Gastroesophageal sphincter (tissue), 4 donors: ENCODE results near the gene FOXN3. TPM values are rescaled to one million over a fixed set of nuclear protein-coding genes. Genes with fewer than 3 reads are reported as not detected.

Source experiments
- ATAC-seq: fragments of 150-250 bp; one replicate; pipeline ENCODE4 v1.9.1; 2016; ENCODE audit warnings: mild to moderate bottlenecking, moderate library complexity
- H3K27ac ChIP-seq, 4 donors: fragments of 200-600 bp; sonication (generic) in 3 of 4; 1 replicate in 3 of 4; 2 replicates in 1 of 4; pipeline ENCODE4 v1.5.1; 2016 to 2019
- H3K27me3 ChIP-seq: fragments of 200-600 bp; sonication (generic); one replicate; pipeline ENCODE4 v1.5.1; 2019
- H3K36me3 ChIP-seq, 2 donors: fragments of 200-600 bp; sonication (generic); one replicate each; pipeline ENCODE4 v1.5.1; 2019; ENCODE audit warnings: control low read depth in 1 of 2
- H3K4me1 ChIP-seq, 3 donors: fragments of 200-600 bp; sonication (generic); 1 replicate in 2 of 3; 2 replicates in 1 of 3; pipeline ENCODE4 v1.5.1; 2016 to 2019; ENCODE audit warnings: control low read depth in 2 of 3
- H3K4me3 ChIP-seq, 2 donors: fragments of 200-600 bp; sonication (generic); one replicate each; pipeline ENCODE4 v1.5.1; 2019; ENCODE audit warnings: mild to moderate bottlenecking in 1 of 2, moderate library complexity in 1 of 2
- H3K9me3 ChIP-seq, 3 donors: fragments of 200-600 bp; sonication (generic); one replicate each; pipeline ENCODE4 v1.5.1; 2017 to 2019; ENCODE audit warnings: control low read depth in 2 of 3
- EP300 ChIP-seq: sonication (generic); formaldehyde crosslinking; IDR thresholded peaks from one replicate; pipeline ENCODE4 v1.6.1; 2017; ENCODE audit warnings: antibody characterized with exemption, mild to moderate bottlenecking
- POLR2A ChIP-seq, 2 donors: fragments of 450-650 bp; IDR thresholded peaks; one replicate each; pipeline ENCODE4 v1.6.1; 2017; ENCODE audit warnings: antibody characterized with exemption in 2 of 2, mild to moderate bottlenecking in 2 of 2, moderate library complexity in 1 of 2
- POLR2AphosphoS5 ChIP-seq: sonication (generic); formaldehyde crosslinking; IDR thresholded peaks from one replicate; pipeline ENCODE4 v1.6.1; 2017; ENCODE audit warnings: antibody characterized with exemption
- WGBS, 2 donors: methylation state at CpG; one replicate each; pipeline ENCODE4 v1.1.5; 2018; ENCODE audit warnings: low coverage in 1 of 2; 5-methylcytosine and 5-hydroxymethylcytosine counted together
- total RNA-seq, 4 donors: library from RNA; depleted of rRNA; stranded (reverse); fragments of >200 nt; gene quantifications; one replicate each; pipeline ENCODE4 v1.1.0, GENCODE V29; 2016
- TF ChIP-seq, protein P1 (sequence below), 4 experiments: fragments of 200-600 bp in 2 of 4; fragments of 450-650 bp in 2 of 4; sonication (generic) in 1 of 4; IDR thresholded peaks; one replicate each; pipeline ENCODE4 v1.5.1; 2017 to 2019; ENCODE audit warnings: antibody characterized with exemption in 4 of 4, mild to moderate bottlenecking in 2 of 4, moderate library complexity in 2 of 4

Gene FOXN3
- total RNA-seq, 4 donors from 2014 or later = 116 to 172 (median 136) TPM

DNA sequence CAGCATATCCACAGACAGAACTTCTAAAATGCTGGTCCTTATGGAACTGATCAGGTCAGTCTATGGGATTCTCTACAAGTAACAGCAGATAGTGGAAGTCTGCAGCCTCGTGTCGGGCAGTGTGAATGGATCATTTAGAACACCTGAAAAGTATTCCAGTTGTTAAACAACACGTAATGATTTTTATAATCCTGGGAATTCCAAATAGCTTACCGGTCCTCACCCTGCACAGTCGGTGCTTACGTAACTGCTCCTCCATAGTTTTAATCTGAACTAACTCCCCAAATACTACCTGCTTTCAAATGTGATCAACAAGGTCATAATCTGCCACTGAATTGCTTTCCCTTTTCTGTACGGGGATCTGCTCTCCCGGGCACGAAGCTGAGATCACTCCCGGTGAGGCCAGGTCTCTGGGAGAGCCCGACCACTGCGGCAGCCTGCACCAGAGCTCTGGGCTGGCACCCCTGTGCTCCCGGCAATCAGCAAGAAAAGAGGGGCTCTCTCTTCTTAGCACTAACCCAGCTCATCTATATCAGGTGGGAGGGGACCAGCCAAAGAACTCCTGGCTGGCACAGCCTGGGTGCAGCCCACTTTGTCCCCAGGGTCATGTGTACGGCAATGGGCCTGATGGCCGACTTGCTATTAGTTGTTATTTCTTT, 157.0 kb downstream of the FOXN3 start:
- H3K27me3 ChIP-seq = no peaks in the 10 kb centered on the region
- 46 to 63% methylated on average over 6 to 8 of the region's 15 CpGs for WGBS, 2 donors
- ATAC-seq = no peak
- H3K4me3 ChIP-seq = no peak overlapping the region
- peaks cover 0 to 56% (median 0%) of the 10 kb centered on the region in 3 donors for H3K4me1 ChIP-seq
- H3K36me3 ChIP-seq = peaks cover 0 to 5% of the 10 kb centered on the region in 2 donors
- H3K27ac ChIP-seq = no peak overlapping the region
- no peaks in the 10 kb centered on the region for H3K9me3 ChIP-seq
- TF ChIP-seq, protein P1, sequence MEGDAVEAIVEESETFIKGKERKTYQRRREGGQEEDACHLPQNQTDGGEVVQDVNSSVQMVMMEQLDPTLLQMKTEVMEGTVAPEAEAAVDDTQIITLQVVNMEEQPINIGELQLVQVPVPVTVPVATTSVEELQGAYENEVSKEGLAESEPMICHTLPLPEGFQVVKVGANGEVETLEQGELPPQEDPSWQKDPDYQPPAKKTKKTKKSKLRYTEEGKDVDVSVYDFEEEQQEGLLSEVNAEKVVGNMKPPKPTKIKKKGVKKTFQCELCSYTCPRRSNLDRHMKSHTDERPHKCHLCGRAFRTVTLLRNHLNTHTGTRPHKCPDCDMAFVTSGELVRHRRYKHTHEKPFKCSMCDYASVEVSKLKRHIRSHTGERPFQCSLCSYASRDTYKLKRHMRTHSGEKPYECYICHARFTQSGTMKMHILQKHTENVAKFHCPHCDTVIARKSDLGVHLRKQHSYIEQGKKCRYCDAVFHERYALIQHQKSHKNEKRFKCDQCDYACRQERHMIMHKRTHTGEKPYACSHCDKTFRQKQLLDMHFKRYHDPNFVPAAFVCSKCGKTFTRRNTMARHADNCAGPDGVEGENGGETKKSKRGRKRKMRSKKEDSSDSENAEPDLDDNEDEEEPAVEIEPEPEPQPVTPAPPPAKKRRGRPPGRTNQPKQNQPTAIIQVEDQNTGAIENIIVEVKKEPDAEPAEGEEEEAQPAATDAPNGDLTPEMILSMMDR (IDR thresholded peaks at IDR 0.05) = no peak
- TF ChIP-seq EP300 (no peak), POLR2A (IDR thresholded peaks at IDR 0.05) (no peak), POLR2AphosphoS5 (no peak)

DNA sequence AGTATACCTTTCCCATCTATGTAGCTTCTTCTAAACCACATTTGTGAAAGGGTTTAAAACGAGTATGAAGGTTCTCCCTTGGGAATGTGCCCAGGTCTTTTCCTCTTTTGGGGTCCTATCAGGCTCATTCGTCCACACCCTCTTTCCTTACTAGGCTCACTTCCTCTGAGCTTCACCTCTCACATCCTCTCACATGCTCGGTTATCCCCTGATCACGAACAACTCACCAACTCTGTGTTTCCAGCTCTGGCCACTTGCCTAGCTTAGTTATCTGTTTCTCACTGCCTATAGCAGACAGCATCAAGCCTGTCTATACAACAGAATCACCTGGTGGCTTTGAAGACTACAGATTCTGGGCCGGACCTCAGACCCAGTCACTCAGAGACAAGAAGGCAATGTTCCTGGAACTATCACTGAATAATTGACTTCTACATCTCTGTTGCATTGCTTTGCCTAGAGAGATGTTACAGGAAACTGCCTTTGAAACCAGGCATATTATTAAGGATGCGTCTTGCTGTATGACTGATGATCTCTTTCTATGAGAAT, 158.2 kb downstream of the FOXN3 start:
- peaks cover 0 to 5% of the 10 kb centered on the region in 2 donors for H3K36me3 ChIP-seq
- H3K9me3 ChIP-seq = no peaks in the 10 kb centered on the region
- H3K27me3 ChIP-seq = no peaks in the 10 kb centered on the region
- TF ChIP-seq, protein P1 (IDR thresholded peaks at IDR 0.05) = no peak
- TF ChIP-seq EP300 (no peak), POLR2AphosphoS5 (no peak), POLR2A (IDR thresholded peaks at IDR 0.05) (no peak)
- no peak overlapping the region for H3K4me3 ChIP-seq
- WGBS, 2 donors = 79 to 83% methylated on average over 3 to 6 of the region's 6 CpGs
- peaks cover 0 to 57% (median 8%) of the 10 kb centered on the region in 3 donors for H3K4me1 ChIP-seq
- no peak for ATAC-seq
- no peak overlapping the region for H3K27ac ChIP-seq

DNA sequence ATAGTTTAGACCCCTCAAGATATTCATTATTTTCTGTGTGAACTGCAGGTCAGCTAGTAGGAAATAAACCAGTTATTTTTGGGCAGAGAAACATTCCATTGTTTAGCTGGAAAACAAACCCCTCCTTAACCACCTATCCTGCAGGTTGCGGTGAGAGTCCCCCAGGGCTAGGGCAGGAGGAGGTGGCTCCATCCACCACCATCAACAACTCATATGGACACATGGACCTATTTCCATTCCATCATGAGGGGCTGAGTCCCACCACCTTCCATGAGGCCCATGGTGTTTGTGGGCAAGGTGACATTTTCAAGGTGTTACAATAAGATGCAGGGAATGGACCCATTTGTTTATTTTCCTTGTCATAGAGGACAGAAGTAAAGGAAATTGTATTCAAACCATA, 160.1 kb downstream of the FOXN3 start:
- no peaks in the 10 kb centered on the region for H3K9me3 ChIP-seq
- peaks cover 0 to 53% (median 8%) of the 10 kb centered on the region in 3 donors for H3K4me1 ChIP-seq
- H3K36me3 ChIP-seq = peaks cover 0 to 5% of the 10 kb centered on the region in 2 donors
- TF ChIP-seq POLR2AphosphoS5 (no peak), EP300 (no peak), POLR2A (IDR thresholded peaks at IDR 0.05) (no peak)
- TF ChIP-seq, protein P1 (IDR thresholded peaks at IDR 0.05) = no peak
- no peaks in the 10 kb centered on the region for H3K27me3 ChIP-seq
- no peak overlapping the region for H3K27ac ChIP-seq
- no peak overlapping the region for H3K4me3 ChIP-seq
- 100% methylated on average over 1 of the region's 1 CpG for WGBS, 2 donors
- no peak for ATAC-seq

DNA sequence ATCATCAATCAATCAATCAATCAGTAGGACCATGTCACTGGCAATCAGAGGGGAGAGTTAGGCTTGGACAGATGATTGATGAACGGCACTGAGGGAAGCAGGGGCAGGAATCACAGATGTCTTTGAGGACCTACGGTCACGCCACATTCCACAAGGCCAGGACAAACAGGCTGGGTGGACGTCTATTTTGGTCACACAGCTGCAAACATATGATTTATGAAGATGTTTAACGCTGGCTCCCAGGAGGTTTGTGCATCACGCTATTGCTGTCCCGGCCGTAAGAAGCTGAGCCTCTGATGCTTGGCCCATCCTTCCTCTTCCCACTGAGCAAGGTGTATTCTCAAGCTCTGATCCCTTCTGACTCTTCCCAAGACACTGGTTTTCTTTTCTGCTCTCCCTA, 160.8 kb downstream of the FOXN3 start:
- Histone ChIP-seq H3K36me3 (peaks cover 0 to 5% of the 10 kb centered on the region in 2 donors), H3K4me1 (peaks cover 0 to 56% (median 8%) of the 10 kb centered on the region in 3 donors), H3K27ac (no peak overlapping the region), H3K4me3 (no peak overlapping the region), H3K27me3 (no peaks in the 10 kb centered on the region), H3K9me3 (no peaks in the 10 kb centered on the region)
- peak; percentile 32 for TF ChIP-seq POLR2AphosphoS5
- TF ChIP-seq, protein P1 (IDR thresholded peaks at IDR 0.05) = no peak
- TF ChIP-seq POLR2A (IDR thresholded peaks at IDR 0.05) = no peak
- no peak for TF ChIP-seq EP300
- WGBS, 2 donors = 70 to 80% methylated on average over 8 of the region's 8 CpGs
- ATAC-seq = no peak

DNA sequence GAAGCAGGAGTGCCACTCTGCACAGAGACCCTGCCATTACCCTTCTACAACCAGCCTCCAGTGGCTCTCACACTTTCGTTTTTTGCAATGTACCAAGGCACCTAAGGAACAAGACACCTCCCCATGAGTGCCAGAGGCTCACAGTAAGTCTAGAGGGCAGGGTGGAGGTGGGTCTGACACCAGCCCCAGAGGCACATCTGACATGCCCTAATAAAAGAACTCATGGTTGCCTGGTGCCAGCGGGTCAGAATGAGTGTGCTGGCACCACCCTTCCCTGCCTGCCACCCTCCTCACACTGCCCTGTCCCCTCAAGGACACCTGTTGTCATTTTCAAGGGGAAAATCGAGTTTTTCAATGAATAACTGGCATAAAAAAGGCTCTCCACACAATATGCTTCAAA, 161.2 kb downstream of the FOXN3 start:
- Histone ChIP-seq H3K4me3 (no peak overlapping the region), H3K9me3 (no peaks in the 10 kb centered on the region), H3K27ac (no peak overlapping the region), H3K27me3 (no peaks in the 10 kb centered on the region), H3K36me3 (peaks cover 0 to 5% of the 10 kb centered on the region in 2 donors), H3K4me1 (peaks cover 0 to 56% (median 8%) of the 10 kb centered on the region in 3 donors)
- WGBS, 2 donors = 100% methylated on average over 2 of the region's 3 CpGs
- no peak for TF ChIP-seq POLR2AphosphoS5
- TF ChIP-seq, protein P1 (IDR thresholded peaks at IDR 0.05) = no peak
- TF ChIP-seq EP300 = no peak
- no peak for TF ChIP-seq POLR2A (IDR thresholded peaks at IDR 0.05)
- no peak for ATAC-seq
